Measurements from ENCODE around the gene CEP43. TPM values are rescaled to one million over a fixed set of nuclear protein-coding genes. Genes with fewer than 3 reads are reported as not detected.

The CEP43 gene
- total and polyA plus RNA-seq, 2 of the 8 experiments (the other 6 are each of a cell fraction or from before 2014, with no cell fraction given): 12.0 to 31.2 TPM

GRCh38 chr6:166956444-166957086, 42.6 kb upstream of the CEP43 start, which contains the start of gene RNASET2 (continued):
- TF ChIP-seq CHD7 (IDR thresholded peaks at IDR 0.05; ENCODE audit: insufficient replicate concordance, low read length): no peak
- TF ChIP-seq CHD2 (IDR thresholded peaks at IDR 0.05; ENCODE audit: low read length): no peak
- no peak for TF ChIP-seq BRCA1 (IDR thresholded peaks at IDR 0.05; ENCODE audit: low read depth, low read length)
- no peak for TF ChIP-seq EP300 (IDR thresholded peaks at IDR 0.05; ENCODE audit: borderline replicate concordance in 1 of 2, low read depth in 2 of 2, low read length in 2 of 2)
- no peak for TF ChIP-seq KDM5A (IDR thresholded peaks at IDR 0.05; ENCODE audit: low read length)
- TF ChIP-seq SP2 (IDR thresholded peaks at IDR 0.05; ENCODE audit: low read length): no peak
- no peak for TF ChIP-seq ATF2 (IDR thresholded peaks at IDR 0.05; ENCODE audit: low read length)
- TF ChIP-seq TAF1 (IDR thresholded peaks at IDR 0.05; ENCODE audit: low read depth, low read length): no peak
- TF ChIP-seq CEBPB (IDR thresholded peaks at IDR 0.05; ENCODE audit: low read depth, low read length): no peak
- no peak for TF ChIP-seq YY1 (IDR thresholded peaks at IDR 0.05; ENCODE audit: low read depth, low read length)
